ENCODE data around the gene HNRNPH3.

GRCh38 chr10:68371604-68372003, 39.7 kb downstream of the HNRNPH3 start:
- TF ChIP-seq EZH2phosphoT487 (IDR thresholded peaks at IDR 0.05; ENCODE audit: borderline replicate concordance, low read length) = no peak
- TF ChIP-seq, protein P1, sequence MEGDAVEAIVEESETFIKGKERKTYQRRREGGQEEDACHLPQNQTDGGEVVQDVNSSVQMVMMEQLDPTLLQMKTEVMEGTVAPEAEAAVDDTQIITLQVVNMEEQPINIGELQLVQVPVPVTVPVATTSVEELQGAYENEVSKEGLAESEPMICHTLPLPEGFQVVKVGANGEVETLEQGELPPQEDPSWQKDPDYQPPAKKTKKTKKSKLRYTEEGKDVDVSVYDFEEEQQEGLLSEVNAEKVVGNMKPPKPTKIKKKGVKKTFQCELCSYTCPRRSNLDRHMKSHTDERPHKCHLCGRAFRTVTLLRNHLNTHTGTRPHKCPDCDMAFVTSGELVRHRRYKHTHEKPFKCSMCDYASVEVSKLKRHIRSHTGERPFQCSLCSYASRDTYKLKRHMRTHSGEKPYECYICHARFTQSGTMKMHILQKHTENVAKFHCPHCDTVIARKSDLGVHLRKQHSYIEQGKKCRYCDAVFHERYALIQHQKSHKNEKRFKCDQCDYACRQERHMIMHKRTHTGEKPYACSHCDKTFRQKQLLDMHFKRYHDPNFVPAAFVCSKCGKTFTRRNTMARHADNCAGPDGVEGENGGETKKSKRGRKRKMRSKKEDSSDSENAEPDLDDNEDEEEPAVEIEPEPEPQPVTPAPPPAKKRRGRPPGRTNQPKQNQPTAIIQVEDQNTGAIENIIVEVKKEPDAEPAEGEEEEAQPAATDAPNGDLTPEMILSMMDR (IDR thresholded peaks at IDR 0.05; ENCODE audit: low read depth, low read length, poor library complexity, severe bottlenecking) = no peak
